ENCODE measurements around the gene INSC. TPM values are rescaled to one million over a fixed set of nuclear protein-coding genes. Genes with fewer than 3 reads are reported as not detected.

The INSC gene
- total and polyA plus RNA-seq, 2 of the 13 experiments (the other 11 are each of a cell fraction or from before 2014, with no cell fraction given), result 0.09 TPM; not detected in 1

- intact Hi-C loops (cut with micrococcal nuclease; ENCODE audit: unreplicated experiment) (no loop called here), in situ Hi-C loops (cut with HindIII; ENCODE audit: extremely low pct_ligation_motif_present, low pct_unique_long_range_greater_than_20kb) (no loop called here)
- ChIA-PET POLR2A (no interaction called here), CTCF (ENCODE audit: low intra/inter-chr PET ratio, low total read pairs) (no interaction called here)
- no peak for ATAC-seq
- no peak overlapping the region for H2AFZ ChIP-seq (ENCODE audit: low read length)
- no peak for DNase-seq (ENCODE audit: low spot score)
- no peaks in the 10 kb centered on the region for H3K9me3 ChIP-seq (ENCODE audit: low read length)
- H3K4me3 ChIP-seq (replicated peaks in 1 of 3; ENCODE audit: insufficient read depth in 1 of 3, low read depth in 2 of 3, low read length in 3 of 3), result no peak overlapping the region
- H3K36me3 ChIP-seq (replicated peaks in 1 of 2; ENCODE audit: control insufficient read depth in 1 of 2, insufficient read depth in 2 of 2, low read length in 2 of 2), result no peaks in the 10 kb centered on the region
- no peak for TF ChIP-seq ZNF569 (CRISPR knock-in tag; IDR thresholded peaks at IDR 0.05; ENCODE audit: borderline replicate concordance)
- no peak overlapping the region for H3K9ac ChIP-seq (ENCODE audit: insufficient read depth, low read depth, low read length)
- WGBS (ENCODE audit: low lambda C conversion rate), result 8% methylated on average over 2 of the region's 2 CpGs
- no peaks in the 10 kb centered on the region for H3K27me3 ChIP-seq (ENCODE audit: control insufficient read depth in 1 of 2, insufficient read depth in 2 of 2, low read length in 2 of 2)
- no peaks in the 10 kb centered on the region for H3K4me1 ChIP-seq (ENCODE audit: insufficient read depth, low read length)
- no peaks in the 10 kb centered on the region for H3K79me2 ChIP-seq (ENCODE audit: insufficient read depth, low read length)
- H3K4me2 ChIP-seq (ENCODE audit: low read depth, low read length), result no peak overlapping the region
- BruUV-seq (replicated peaks), result no TSS peak
- no peak overlapping the region for H3K27ac ChIP-seq (ENCODE audit: extremely low read length, insufficient read depth, low read length)
- no peak for FAIRE-seq
- H4K20me1 ChIP-seq (ENCODE audit: insufficient read depth, low read length), result no peaks in the 10 kb centered on the region
These were observed 18.9 kb upstream of the INSC start for GRCh38 chr11:15095736-15096228.

DNA sequence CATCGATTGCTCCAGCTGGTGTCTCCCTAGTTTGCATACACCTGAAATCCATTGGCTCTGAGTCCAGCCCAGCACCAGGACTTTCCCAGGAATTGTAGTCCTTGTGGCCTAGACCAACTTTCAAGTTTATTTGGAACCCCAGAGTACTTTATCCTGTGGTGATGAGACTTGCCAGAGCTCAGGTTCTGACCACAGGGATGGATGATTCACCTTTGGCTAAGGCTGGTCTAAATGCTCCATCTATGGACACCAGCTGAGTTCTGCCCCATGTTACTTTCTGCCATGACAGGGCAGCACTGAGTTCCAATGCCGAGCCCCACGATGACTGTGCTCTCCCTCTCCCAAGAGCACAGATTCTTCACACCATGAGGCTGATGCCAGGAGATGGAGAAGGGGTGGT is 17.3 kb upstream of the INSC start:
- DNase-seq (ENCODE audit: low spot score) (no peak), FAIRE-seq (no peak), ATAC-seq (no peak)
- Histone ChIP-seq H2AFZ (ENCODE audit: low read length) (no peak overlapping the region), H3K27me3 (ENCODE audit: control insufficient read depth in 1 of 2, insufficient read depth in 2 of 2, low read length in 2 of 2) (no peaks in the 10 kb centered on the region), H3K4me2 (ENCODE audit: low read depth, low read length) (no peak overlapping the region), H3K9me3 (ENCODE audit: low read length) (no peaks in the 10 kb centered on the region), H3K4me1 (ENCODE audit: insufficient read depth, low read length) (no peaks in the 10 kb centered on the region), H4K20me1 (ENCODE audit: insufficient read depth, low read length) (no peaks in the 10 kb centered on the region), H3K4me3 (replicated peaks in 1 of 3; ENCODE audit: insufficient read depth in 1 of 3, low read depth in 2 of 3, low read length in 3 of 3) (no peak overlapping the region), H3K36me3 (replicated peaks in 1 of 2; ENCODE audit: control insufficient read depth in 1 of 2, insufficient read depth in 2 of 2, low read length in 2 of 2) (no peaks in the 10 kb centered on the region), H3K79me2 (ENCODE audit: insufficient read depth, low read length) (no peaks in the 10 kb centered on the region), H3K27ac (ENCODE audit: extremely low read length, insufficient read depth, low read length) (no peak overlapping the region), H3K9ac (ENCODE audit: insufficient read depth, low read depth, low read length) (no peak overlapping the region)
- WGBS (ENCODE audit: low lambda C conversion rate), result 5% methylated on average over 3 of the region's 3 CpGs
- ChIA-PET POLR2A (no interaction called here), CTCF (ENCODE audit: low intra/inter-chr PET ratio, low total read pairs) (no interaction called here)
- in situ Hi-C loops (cut with HindIII; ENCODE audit: extremely low pct_ligation_motif_present, low pct_unique_long_range_greater_than_20kb), result no loop called here
- no TSS peak for BruUV-seq (replicated peaks)
- intact Hi-C loops (cut with micrococcal nuclease; ENCODE audit: unreplicated experiment), result no loop called here
- TF ChIP-seq ZNF747 (CRISPR knock-in tag; IDR thresholded peaks at IDR 0.05; ENCODE audit: borderline replicate concordance) (no peak), ZNF318 (CRISPR knock-in tag; IDR thresholded peaks at IDR 0.05) (no peak), FIP1L1 (IDR thresholded peaks at IDR 0.05; ENCODE audit: borderline replicate concordance, insufficient read depth, low read depth, low read length) (no peak), HNF1B (CRISPR knock-in tag; IDR thresholded peaks at IDR 0.05) (no peak), PRMT3 (CRISPR knock-in tag; IDR thresholded peaks at IDR 0.05; ENCODE audit: borderline replicate concordance, low read depth) (no peak)

All from HepG2 (cell line).